ENCODE results near the gene OR1Q1. TPM values are rescaled to one million over a fixed set of nuclear protein-coding genes. Genes with fewer than 3 reads are reported as not detected.

The OR1Q1 gene
- polyA plus RNA-seq, 1 donor (not counting 4 experiments of a cell fraction or from before 2014, with no cell fraction given), result not detected

GRCh38 chr9:122606587-122606986 lies 8.0 kb upstream of the OR1Q1 start:
- no peak for FAIRE-seq

GRCh38 chr9:122609804-122610203 lies 4.7 kb upstream of the OR1Q1 start:
- H3K9me3 ChIP-seq (ENCODE audit: control insufficient read depth, low read depth, low read length), result no peaks in the 10 kb centered on the region
- no peaks in the 10 kb centered on the region for H3K27me3 ChIP-seq (ENCODE audit: control insufficient read depth, extremely low read depth, insufficient read depth, low read length)
- H3K27ac ChIP-seq (ENCODE audit: control insufficient read depth, insufficient read depth, low read length), result no peak overlapping the region
- DNase-seq (ENCODE audit: low read depth, low spot score) (no peak), FAIRE-seq (no peak)
- no peak overlapping the region for H3K4me3 ChIP-seq (ENCODE audit: control insufficient read depth in 2 of 3, extremely low read depth in 1 of 3, insufficient read depth in 2 of 3, low read depth in 1 of 3, low read length in 3 of 3)
- H3K79me2 ChIP-seq (ENCODE audit: control insufficient read depth, insufficient read depth, low read length), result no peaks in the 10 kb centered on the region
- H3K4me1 ChIP-seq (ENCODE audit: control insufficient read depth, extremely low read depth, insufficient read depth, low read length), result no peaks in the 10 kb centered on the region
- no peaks in the 10 kb centered on the region for H3K36me3 ChIP-seq (ENCODE audit: control insufficient read depth in 2 of 2, extremely low read depth in 1 of 2, insufficient read depth in 2 of 2, low read length in 2 of 2)
- no peak overlapping the region for H2AFZ ChIP-seq (ENCODE audit: control insufficient read depth, low read length)
- dilution Hi-C loops (cut with MboI; ENCODE audit: extremely low pct_ligation_motif_present, low sequenced_read_pairs), result no loop called here
- H3K9me1 ChIP-seq (ENCODE audit: control insufficient read depth, extremely low read depth, insufficient read depth, low read length), result no peaks in the 10 kb centered on the region
- no peaks in the 10 kb centered on the region for H4K20me1 ChIP-seq (ENCODE audit: control insufficient read depth, extremely low read depth, insufficient read depth, low read length)
- TF ChIP-seq EZH2 (IDR thresholded peaks at IDR 0.05; ENCODE audit: low read length) (no peak), CTCF (optimal IDR thresholded peaks at IDR 0.05 in 1 of 3, IDR thresholded peaks at IDR 0.05 in 1 of 3, conservative IDR thresholded peaks at IDR 0.05 in 1 of 3; ENCODE audit: extremely low read depth in 1 of 3, insufficient read depth in 2 of 3, low read length in 3 of 3) (no peak)
- H3K9ac ChIP-seq (ENCODE audit: control insufficient read depth, extremely low read depth, insufficient read depth, low read length), result no peak overlapping the region
- H3K4me2 ChIP-seq (ENCODE audit: control insufficient read depth, extremely low read depth, insufficient read depth, low read depth, low read length), result no peak overlapping the region

More at GRCh38 chr9:122606587-122606986, 8.0 kb upstream of the OR1Q1 start:
- Histone ChIP-seq H3K27me3 (ENCODE audit: control insufficient read depth, extremely low read depth, insufficient read depth, low read length) (no peaks in the 10 kb centered on the region), H3K9ac (ENCODE audit: control insufficient read depth, extremely low read depth, insufficient read depth, low read length) (no peak overlapping the region), H3K36me3 (ENCODE audit: control insufficient read depth in 2 of 2, extremely low read depth in 1 of 2, insufficient read depth in 2 of 2, low read length in 2 of 2) (no peaks in the 10 kb centered on the region), H3K27ac (ENCODE audit: control insufficient read depth, insufficient read depth, low read length) (no peak overlapping the region), H3K4me2 (ENCODE audit: control insufficient read depth, extremely low read depth, insufficient read depth, low read depth, low read length) (no peak overlapping the region), H3K9me3 (ENCODE audit: control insufficient read depth, low read depth, low read length) (no peaks in the 10 kb centered on the region), H2AFZ (ENCODE audit: control insufficient read depth, low read length) (no peak overlapping the region), H3K4me1 (ENCODE audit: control insufficient read depth, extremely low read depth, insufficient read depth, low read length) (no peaks in the 10 kb centered on the region), H3K9me1 (ENCODE audit: control insufficient read depth, extremely low read depth, insufficient read depth, low read length) (no peaks in the 10 kb centered on the region), H3K4me3 (ENCODE audit: control insufficient read depth in 2 of 3, extremely low read depth in 1 of 3, insufficient read depth in 2 of 3, low read depth in 1 of 3, low read length in 3 of 3) (no peak overlapping the region), H3K79me2 (ENCODE audit: control insufficient read depth, insufficient read depth, low read length) (no peaks in the 10 kb centered on the region), H4K20me1 (ENCODE audit: control insufficient read depth, extremely low read depth, insufficient read depth, low read length) (no peaks in the 10 kb centered on the region)
- dilution Hi-C loops (cut with MboI; ENCODE audit: extremely low pct_ligation_motif_present, low sequenced_read_pairs), result no loop called here
- DNase-seq (ENCODE audit: low read depth, low spot score), result no peak
- TF ChIP-seq EZH2 (IDR thresholded peaks at IDR 0.05; ENCODE audit: low read length) (no peak), CTCF (optimal IDR thresholded peaks at IDR 0.05 in 1 of 3, IDR thresholded peaks at IDR 0.05 in 1 of 3, conservative IDR thresholded peaks at IDR 0.05 in 1 of 3; ENCODE audit: extremely low read depth in 1 of 3, insufficient read depth in 2 of 3, low read length in 3 of 3) (no peak)

All from keratinocyte (primary cell).